SK-N-SH (cell line): ENCODE data around the gene ATF4.

ENCODE experiments used
- CTCF ChIP-seq: fragments of 200-600 bp; sonication (generic); IDR thresholded peaks from 2 replicates; pipeline ENCODE4 v1.6.1; 2017; ENCODE audit warnings: antibody characterized with exemption, mild to moderate bottlenecking, moderate library complexity
- GATA2 ChIP-seq: sonication (generic); formaldehyde crosslinking; IDR thresholded peaks from 2 replicates; pipeline ENCODE4 v1.5.0; 2020; ENCODE audit warnings: mild to moderate bottlenecking, missing genetic modification reagents
- POLR2AphosphoS5 ChIP-seq: IDR thresholded peaks from 2 replicates; pipeline ENCODE4 v1.6.1; 2012; ENCODE audit warnings: low read depth, low read length

- TF ChIP-seq POLR2AphosphoS5 (no peak), CTCF (peak; percentile 30; the same call in 1 of the 2 replicates), GATA2 (CRISPR knock-in tag) (no peak)
These were observed 609 bp upstream of the ATF4 start for GRCh38 chr22:39519681-39520225.
